ENCODE results near the gene CYB5D1.

The CYB5D1 gene

GRCh38 chr17:7880076-7880868 is 22.5 kb downstream of the CYB5D1 start:
- Histone ChIP-seq H3K9ac (ENCODE audit: low read depth, low read length) (no peak overlapping the region), H3K36me3 (ENCODE audit: control insufficient read depth, insufficient read depth, low read length) (no peaks in the 10 kb centered on the region), H3K4me3 (ENCODE audit: low read depth, low read length) (no peak overlapping the region), H3K9me3 (ENCODE audit: control insufficient read depth, insufficient read depth, low read length) (no peaks in the 10 kb centered on the region), H3K4me1 (ENCODE audit: control insufficient read depth, insufficient read depth, low read length) (no peaks in the 10 kb centered on the region), H3K27me3 (ENCODE audit: control insufficient read depth, insufficient read depth, low read length) (no peaks in the 10 kb centered on the region)

- H3K9me3 ChIP-seq (ENCODE audit: control insufficient read depth, insufficient read depth, low read length): no peaks in the 10 kb centered on the region
- H3K4me3 ChIP-seq (ENCODE audit: low read depth, low read length): no peak overlapping the region
- no peaks in the 10 kb centered on the region for H3K36me3 ChIP-seq (ENCODE audit: control insufficient read depth, insufficient read depth, low read length)
- no peaks in the 10 kb centered on the region for H3K27me3 ChIP-seq (ENCODE audit: control insufficient read depth, insufficient read depth, low read length)
- no peak overlapping the region for H3K9ac ChIP-seq (ENCODE audit: low read depth, low read length)
- no peaks in the 10 kb centered on the region for H3K4me1 ChIP-seq (ENCODE audit: control insufficient read depth, insufficient read depth, low read length)
These were observed 23.7 kb downstream of the CYB5D1 start for GRCh38 chr17:7881276-7882054.

GRCh38 chr17:7882068-7882467 is 24.3 kb downstream of the CYB5D1 start:
- Histone ChIP-seq H3K27me3 (ENCODE audit: control insufficient read depth, insufficient read depth, low read length) (no peaks in the 10 kb centered on the region), H3K9me3 (ENCODE audit: control insufficient read depth, insufficient read depth, low read length) (no peaks in the 10 kb centered on the region), H3K36me3 (ENCODE audit: control insufficient read depth, insufficient read depth, low read length) (no peaks in the 10 kb centered on the region), H3K4me3 (ENCODE audit: low read depth, low read length) (no peak overlapping the region), H3K4me1 (ENCODE audit: control insufficient read depth, insufficient read depth, low read length) (peaks cover 2% of the 10 kb centered on the region), H3K9ac (ENCODE audit: low read depth, low read length) (no peak overlapping the region)

GRCh38 chr17:7882629-7883028 is 24.8 kb downstream of the CYB5D1 start:
- Histone ChIP-seq H3K9me3 (ENCODE audit: control insufficient read depth, insufficient read depth, low read length) (no peaks in the 10 kb centered on the region), H3K4me1 (ENCODE audit: control insufficient read depth, insufficient read depth, low read length) (peaks cover 4% of the 10 kb centered on the region), H3K4me3 (ENCODE audit: low read depth, low read length) (no peak overlapping the region), H3K36me3 (ENCODE audit: control insufficient read depth, insufficient read depth, low read length) (no peaks in the 10 kb centered on the region), H3K27me3 (ENCODE audit: control insufficient read depth, insufficient read depth, low read length) (no peaks in the 10 kb centered on the region), H3K9ac (ENCODE audit: low read depth, low read length) (no peak overlapping the region)

- H3K9me3 ChIP-seq (ENCODE audit: control insufficient read depth, insufficient read depth, low read length): no peaks in the 10 kb centered on the region
- H3K4me3 ChIP-seq (ENCODE audit: low read depth, low read length): peak overlapping the region; percentile 11
- H3K4me1 ChIP-seq (ENCODE audit: control insufficient read depth, insufficient read depth, low read length): peaks cover 6% of the 10 kb centered on the region
- no peaks in the 10 kb centered on the region for H3K27me3 ChIP-seq (ENCODE audit: control insufficient read depth, insufficient read depth, low read length)
- H3K9ac ChIP-seq (ENCODE audit: low read depth, low read length): no peak overlapping the region
- no peaks in the 10 kb centered on the region for H3K36me3 ChIP-seq (ENCODE audit: control insufficient read depth, insufficient read depth, low read length)
These were observed 26.1 kb downstream of the CYB5D1 start for GRCh38 chr17:7883781-7884386.

GRCh38 chr17:7884581-7885366 is 27.0 kb downstream of the CYB5D1 start:
- no peaks in the 10 kb centered on the region for H3K27me3 ChIP-seq (ENCODE audit: control insufficient read depth, insufficient read depth, low read length)
- peaks cover 6% of the 10 kb centered on the region for H3K4me1 ChIP-seq (ENCODE audit: control insufficient read depth, insufficient read depth, low read length)
- H3K9me3 ChIP-seq (ENCODE audit: control insufficient read depth, insufficient read depth, low read length): no peaks in the 10 kb centered on the region
- no peaks in the 10 kb centered on the region for H3K36me3 ChIP-seq (ENCODE audit: control insufficient read depth, insufficient read depth, low read length)
- no peak overlapping the region for H3K9ac ChIP-seq (ENCODE audit: low read depth, low read length)
- H3K4me3 ChIP-seq (ENCODE audit: low read depth, low read length): peak overlapping the region; percentile 85

- Histone ChIP-seq H3K27me3 (ENCODE audit: control insufficient read depth, insufficient read depth, low read length) (no peaks in the 10 kb centered on the region), H3K4me3 (ENCODE audit: low read depth, low read length) (peak overlapping the region; percentile 85), H3K9ac (ENCODE audit: low read depth, low read length) (peak overlapping the region; percentile 65), H3K4me1 (ENCODE audit: control insufficient read depth, insufficient read depth, low read length) (peaks cover 6% of the 10 kb centered on the region), H3K9me3 (ENCODE audit: control insufficient read depth, insufficient read depth, low read length) (no peaks in the 10 kb centered on the region), H3K36me3 (ENCODE audit: control insufficient read depth, insufficient read depth, low read length) (no peaks in the 10 kb centered on the region)
These were observed 27.8 kb downstream of the CYB5D1 start for GRCh38 chr17:7885367-7886226.

GRCh38 chr17:7886227-7887037 is 28.6 kb downstream of the CYB5D1 start:
- H3K9ac ChIP-seq (ENCODE audit: low read depth, low read length): peak overlapping the region; percentile 9
- no peaks in the 10 kb centered on the region for H3K9me3 ChIP-seq (ENCODE audit: control insufficient read depth, insufficient read depth, low read length)
- peaks cover 6% of the 10 kb centered on the region for H3K4me1 ChIP-seq (ENCODE audit: control insufficient read depth, insufficient read depth, low read length)
- peaks cover 4% of the 10 kb centered on the region for H3K36me3 ChIP-seq (ENCODE audit: control insufficient read depth, insufficient read depth, low read length)
- no peaks in the 10 kb centered on the region for H3K27me3 ChIP-seq (ENCODE audit: control insufficient read depth, insufficient read depth, low read length)
- H3K4me3 ChIP-seq (ENCODE audit: low read depth, low read length): peak overlapping the region; percentile 85

- Histone ChIP-seq H3K36me3 (ENCODE audit: control insufficient read depth, insufficient read depth, low read length) (peaks cover 4% of the 10 kb centered on the region), H3K9me3 (ENCODE audit: control insufficient read depth, insufficient read depth, low read length) (no peaks in the 10 kb centered on the region), H3K27me3 (ENCODE audit: control insufficient read depth, insufficient read depth, low read length) (no peaks in the 10 kb centered on the region), H3K9ac (ENCODE audit: low read depth, low read length) (peak overlapping the region; percentile 9), H3K4me1 (ENCODE audit: control insufficient read depth, insufficient read depth, low read length) (peaks cover 6% of the 10 kb centered on the region), H3K4me3 (ENCODE audit: low read depth, low read length) (peak overlapping the region; percentile 85)
These were observed 29.3 kb downstream of the CYB5D1 start for GRCh38 chr17:7887038-7887481.

GRCh38 chr17:7887482-7888183 is 29.8 kb downstream of the CYB5D1 start:
- H3K27me3 ChIP-seq (ENCODE audit: control insufficient read depth, insufficient read depth, low read length): no peaks in the 10 kb centered on the region
- peak overlapping the region; percentile 85 for H3K4me3 ChIP-seq (ENCODE audit: low read depth, low read length)
- H3K9ac ChIP-seq (ENCODE audit: low read depth, low read length): peak overlapping the region; percentile 70
- H3K4me1 ChIP-seq (ENCODE audit: control insufficient read depth, insufficient read depth, low read length): peaks cover 6% of the 10 kb centered on the region
- H3K9me3 ChIP-seq (ENCODE audit: control insufficient read depth, insufficient read depth, low read length): no peaks in the 10 kb centered on the region
- H3K36me3 ChIP-seq (ENCODE audit: control insufficient read depth, insufficient read depth, low read length): peaks cover 4% of the 10 kb centered on the region

Data from iPS-15b (cell line).